IMR-90 (cell line): Measurements from ENCODE around the gene VPS11. TPM values are rescaled to one million over a fixed set of nuclear protein-coding genes. Genes with fewer than 3 reads are reported as not detected.

ENCODE experiments used
- ATAC-seq: fragments of 200-7000 bp; cut with Tn5 transposase; 2 replicates; pipeline ENCODE4 v1.9.1; 2020; ENCODE audit warnings: low read depth, mild to moderate bottlenecking, moderate library complexity
- BruUV-seq: library from RNA; stranded (reverse); fragments of 400-500 nt; replicated peaks from 2 replicates; lab custom pipeline; 2021; lab: Mats Ljungman, UMichigan
- CTCF ChIA-PET: fragments of 300-600 bp; formaldehyde crosslinking; extraction: SDS; loops from one replicate; lab custom pipeline; 2021; ENCODE audit warnings: antibody characterized with exemption; lab: Yijun Ruan, JAX
- POLR2A ChIA-PET: fragments of 300-600 bp; sonication (Branson Sonifier 250); formaldehyde crosslinking; loops from one replicate; lab custom pipeline; 2022; ENCODE audit warnings: antibody characterized with exemption; ENCODE audit not compliant: unreplicated experiment; lab: Charles Lee
- DNase-seq: peaks from one replicate; pipeline ENCODE4 v3.0.0; 2013
- H2AFZ ChIP-seq: replicated peaks from 2 replicates; pipeline ENCODE3; 2013; ENCODE audit warnings: low read length, mild to moderate bottlenecking; ENCODE audit not compliant: poor library complexity
- H2AK5ac ChIP-seq: 2 replicates; pipeline ENCODE4 v1.6.1; 2013; ENCODE audit warnings: low read depth, low read length, inconsistent platforms
- H2AK9ac ChIP-seq: replicated peaks from 2 replicates; pipeline ENCODE3; 2013; ENCODE audit warnings: mild to moderate bottlenecking, low read depth, low read length, moderate library complexity; ENCODE audit not compliant: poor library complexity
- H2BK120ac ChIP-seq: 2 replicates; pipeline ENCODE4 v1.6.1; 2013; ENCODE audit warnings: low read depth, low read length, inconsistent platforms
- H2BK15ac ChIP-seq: 3 replicates; pipeline ENCODE4 v1.6.1; 2013; ENCODE audit warnings: low read depth, low read length, inconsistent platforms
- H2BK20ac ChIP-seq: 2 replicates; pipeline ENCODE4 v1.6.1; 2013; ENCODE audit warnings: low read depth, mild to moderate bottlenecking, inconsistent platforms, low read length, moderate library complexity
- H2BK5ac ChIP-seq: 2 replicates; pipeline ENCODE4 v1.6.1; 2013; ENCODE audit warnings: mild to moderate bottlenecking, low read depth, low read length, inconsistent platforms; ENCODE audit not compliant: poor library complexity, severe bottlenecking
- H3K14ac ChIP-seq: replicated peaks from 2 replicates; pipeline ENCODE4 v1.6.1; 2013; ENCODE audit warnings: low read depth, low read length, inconsistent platforms
- H3K18ac ChIP-seq: 2 replicates; pipeline ENCODE4 v1.6.1; 2013; ENCODE audit warnings: low read depth, low read length, control low read depth
- H3K23ac ChIP-seq: 2 replicates; pipeline ENCODE4 v1.6.1; 2013; ENCODE audit warnings: low read depth, low read length, inconsistent platforms
- H3K27ac ChIP-seq: 2 replicates; pipeline ENCODE4 v1.5.1; 2013; ENCODE audit warnings: mild to moderate bottlenecking, control low read depth, low read length; ENCODE audit not compliant: insufficient read depth
- H3K27me3 ChIP-seq: 2 replicates; pipeline ENCODE4 v1.6.1; 2013; ENCODE audit warnings: low read length; ENCODE audit not compliant: control insufficient read depth, insufficient read depth
- H3K36me3 ChIP-seq: 2 replicates; pipeline ENCODE4 v1.6.1; 2013; ENCODE audit warnings: low read length, mixed read lengths; ENCODE audit not compliant: control insufficient read depth, insufficient read depth
- H3K4ac ChIP-seq: 2 replicates; pipeline ENCODE4 v1.6.1; 2013; ENCODE audit warnings: low read depth, low read length, inconsistent platforms
- H3K4me1 ChIP-seq: 2 replicates; pipeline ENCODE4 v1.6.1; 2013; ENCODE audit warnings: low read length, mixed read lengths; ENCODE audit not compliant: control insufficient read depth, insufficient read depth
- H3K4me2 ChIP-seq: 2 replicates; pipeline ENCODE4 v1.6.1; 2013; ENCODE audit warnings: low read depth, mild to moderate bottlenecking, control low read depth, low read length, moderate library complexity
- H3K4me3 ChIP-seq: 2 replicates; pipeline ENCODE4 v1.5.1; 2013; ENCODE audit warnings: low read depth, mild to moderate bottlenecking, control low read depth, low read length, moderate library complexity; ENCODE audit not compliant: insufficient read depth
- H3K56ac ChIP-seq: 2 replicates; pipeline ENCODE4 v1.6.1; 2013; ENCODE audit warnings: low read length, inconsistent platforms; ENCODE audit not compliant: insufficient read depth; ENCODE audit errors: extremely low read depth
- H3K79me1 ChIP-seq, 2 experiments: 2 replicates each; pipeline ENCODE4 v1.6.1; 2013; ENCODE audit warnings: low read length in 2 of 2, inconsistent platforms in 1 of 2, low read depth in 1 of 2
- H3K9ac ChIP-seq: 2 replicates; pipeline ENCODE4 v1.6.1; 2013; ENCODE audit warnings: low read depth, low read length, control low read depth
- H3K9me1 ChIP-seq: 2 replicates; pipeline ENCODE4 v1.6.1; 2013; ENCODE audit warnings: low read length, inconsistent platforms; ENCODE audit not compliant: insufficient read depth
- H3K9me3 ChIP-seq: 2 replicates; pipeline ENCODE4 v1.6.1; 2013; ENCODE audit warnings: low read length; ENCODE audit not compliant: control insufficient read depth, insufficient read depth
- H4K20me1 ChIP-seq: 2 replicates; pipeline ENCODE4 v1.6.1; 2013; ENCODE audit warnings: low read length, inconsistent platforms; ENCODE audit not compliant: insufficient read depth
- H4K5ac ChIP-seq: 2 replicates; pipeline ENCODE4 v1.6.1; 2013; ENCODE audit warnings: mild to moderate bottlenecking, low read depth, low read length, control low read depth
- H4K8ac ChIP-seq, 2 experiments: 2 replicates each; pipeline ENCODE4 v1.6.1; 2013; ENCODE audit warnings: low read depth in 2 of 2, low read length in 2 of 2, control low read depth in 1 of 2, inconsistent platforms in 1 of 2
- H4K91ac ChIP-seq: 2 replicates; pipeline ENCODE4 v1.6.1; 2013; ENCODE audit warnings: low read depth, low read length, inconsistent platforms; ENCODE audit not compliant: insufficient read depth
- MAZ ChIP-seq: IDR thresholded peaks from 2 replicates; pipeline ENCODE4 v1.6.1; 2012; ENCODE audit warnings: low read depth, mild to moderate bottlenecking, low read length, improper control_type of control experiment, moderate library complexity, borderline replicate concordance
- NFE2L2 ChIP-seq: fragments of 150-350 bp; IDR thresholded peaks from 2 replicates; pipeline ENCODE4 v1.6.1; 2016; ENCODE audit warnings: low read depth, mild to moderate bottlenecking, low read length
- RCOR1 ChIP-seq: IDR thresholded peaks from 2 replicates; pipeline ENCODE4 v1.6.1; 2012; ENCODE audit warnings: mild to moderate bottlenecking, low read length, improper control_type of control experiment; ENCODE audit not compliant: insufficient replicate concordance
- WGBS, 2 experiments: methylation state at CpG; one replicate each; pipeline versions ENCODE4 v1.1.5 to v1.1.7; 2013; ENCODE audit warnings: missing lambda C conversion rate in 2 of 2; ENCODE audit not compliant: insufficient read length in 1 of 2; ENCODE audit errors: extremely low coverage in 2 of 2; 5-methylcytosine and 5-hydroxymethylcytosine counted together
- dilution Hi-C: fragments of 300-500 bp; cut with HindIII; formaldehyde crosslinking; loops from one replicate; pipeline ENCODE4 v1.14.3; 2018; ENCODE audit warnings: low sequenced_read_pairs; ENCODE audit not compliant: unreplicated experiment
- in situ Hi-C: fragments of 300-500 bp; cut with MboI; formaldehyde crosslinking; loops from 3 replicates; pipeline ENCODE4 v1.14.3; 2019; ENCODE audit warnings: low sequenced_read_pairs, inconsistent platforms, mixed read lengths
- intact Hi-C: fragments of 100-400 bp; cut with micrococcal nuclease; formaldehyde crosslinking; loops from 2 replicates; pipeline ENCODE4 v1.10.0; 2022
- polyA plus RNA-seq, 3 experiments: library from polyadenylated mRNA; depleted of rRNA; stranded (reverse); fragments of >200 nt; gene quantifications; 2 replicates each; pipeline ENCODE4 v1.2.3, GENCODE V29; 2012; ENCODE audit warnings: low replicate concordance in 1 of 3
- total RNA-seq: library from RNA; depleted of rRNA; stranded (reverse); fragments of >200 nt; gene quantifications from 2 replicates; pipeline ENCODE4 v1.2.3, GENCODE V29; 2012

The VPS11 gene
- total and polyA plus RNA-seq, 2 of the 4 experiments (the other 2 are of a cell fraction) = 19.7 to 30.5 TPM

DNA sequence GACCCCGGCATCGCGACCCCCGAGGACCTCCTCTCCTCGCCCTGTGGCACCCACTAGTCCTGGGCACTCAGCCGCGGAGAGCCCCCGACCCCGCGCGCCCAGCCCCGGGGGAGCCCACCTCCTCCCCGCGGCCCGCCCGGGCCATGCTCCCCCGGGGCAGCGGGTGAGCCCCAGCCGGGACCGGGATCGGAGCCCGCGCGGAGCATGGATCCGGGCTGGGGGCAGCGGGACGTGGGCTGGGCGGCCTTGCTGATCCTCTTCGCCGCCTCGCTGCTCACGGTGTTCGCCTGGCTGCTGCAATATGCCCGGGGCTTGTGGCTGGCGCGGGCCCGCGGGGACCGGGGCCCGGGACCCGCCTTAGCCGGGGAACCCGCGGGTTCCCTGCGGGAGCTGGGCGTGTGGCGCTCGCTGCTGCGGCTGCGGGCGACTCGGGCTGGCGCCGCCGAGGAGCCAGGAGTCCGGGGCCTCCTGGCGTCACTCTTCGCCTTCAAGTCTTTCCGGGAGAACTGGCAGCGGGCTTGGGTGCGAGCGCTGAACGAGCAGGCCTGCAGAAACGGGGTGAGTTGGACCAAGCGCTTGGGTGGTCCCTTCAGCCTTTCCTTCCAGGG lies 40.0 kb downstream of the VPS11 start:
- intact Hi-C loops (loop anchor here (10.0 kb wide), 1 partner anchor 367 kb away; no protein-coding TSS in a partner anchor), dilution Hi-C loops (no loop called here), in situ Hi-C loops (no loop called here)
- ChIA-PET CTCF (no interaction called here), POLR2A (no interaction called here)
- H3K27ac ChIP-seq = peak overlapping the region; percentile 36; the same call in 1 of the 2 replicates
- H3K56ac ChIP-seq = no peak overlapping the region
- H4K5ac ChIP-seq = no peak overlapping the region
- H3K18ac ChIP-seq = no peak overlapping the region
- no peak overlapping the region for H2BK5ac ChIP-seq
- H2AFZ ChIP-seq = peak overlapping the region; percentile 91
- H3K4me1 ChIP-seq = peaks cover 9% of the 10 kb centered on the region
- peaks cover 23% of the 10 kb centered on the region for H3K9me1 ChIP-seq
- no peak overlapping the region for H3K14ac ChIP-seq
- H3K4me2 ChIP-seq = peak overlapping the region; percentile 95
- no peak overlapping the region for H2BK120ac ChIP-seq
- H2AK5ac ChIP-seq = peak overlapping the region; percentile 17; the same call in 1 of the 2 replicates
- H2BK20ac ChIP-seq = no peak overlapping the region
- H3K9ac ChIP-seq = peak overlapping the region; percentile 81
- H4K20me1 ChIP-seq = peaks cover 4% of the 10 kb centered on the region; the same call in 1 of the 2 replicates
- TF ChIP-seq MAZ = no peak
- TF ChIP-seq RCOR1 = no peak
- no peak for TF ChIP-seq NFE2L2
- H3K9me3 ChIP-seq = no peaks in the 10 kb centered on the region
- peak overlapping the region; percentile 91 for H2AK9ac ChIP-seq
- peak overlapping the region; percentile 10 for H3K23ac ChIP-seq
- H3K79me1 ChIP-seq = peaks cover 21 to 57% of the 10 kb centered on the region in 2 experiments
- no peak for DNase-seq
- no peak overlapping the region for H4K91ac ChIP-seq
- peak overlapping the region; percentile 45 for H3K4me3 ChIP-seq
- peak overlapping the region; percentile 19; the same call in 1 of the 2 replicates for H3K4ac ChIP-seq
- H4K8ac ChIP-seq = peak overlapping the region in 1 of 2 experiments; percentile 18; a peak in 1 of 4 replicates
- no peaks in the 10 kb centered on the region for H3K27me3 ChIP-seq
- H2BK15ac ChIP-seq = no peak overlapping the region
- 0% methylated on average over 17 of the region's 65 CpGs; no CpG with 5 or more reads in 1 of the 2 experiments for WGBS, 2 experiments
- BruUV-seq = no TSS peak
- peaks cover 15% of the 10 kb centered on the region for H3K36me3 ChIP-seq
- ATAC-seq = peak; percentile 38
